GM18951 (cell line): Measurements from ENCODE around the gene PSTPIP2.

Source experiments
- POLR2A ChIP-seq: IDR thresholded peaks from 4 replicates; pipeline ENCODE4 v1.6.1; 2011; ENCODE audit warnings: mild to moderate bottlenecking; ENCODE audit not compliant: insufficient read length, insufficient read depth; ENCODE audit errors: extremely low read depth
- in situ Hi-C: fragments of 300-500 bp; cut with MboI; formaldehyde crosslinking; loops from one replicate; pipeline ENCODE4 v1.12.0; 2022; ENCODE audit warnings: low sequenced_read_pairs, mixed read lengths, inconsistent platforms; ENCODE audit not compliant: unreplicated experiment

The PSTPIP2 gene

GRCh38 chr18:46040747-46041104 is 31.3 kb downstream of the PSTPIP2 start:
- in situ Hi-C loops, result no loop called here
- no peak for TF ChIP-seq POLR2A

- in situ Hi-C loops, result no loop called here
- TF ChIP-seq POLR2A, result no peak
Measured at GRCh38 chr18:46040033-46040746, 31.9 kb downstream of the PSTPIP2 start.

DNA sequence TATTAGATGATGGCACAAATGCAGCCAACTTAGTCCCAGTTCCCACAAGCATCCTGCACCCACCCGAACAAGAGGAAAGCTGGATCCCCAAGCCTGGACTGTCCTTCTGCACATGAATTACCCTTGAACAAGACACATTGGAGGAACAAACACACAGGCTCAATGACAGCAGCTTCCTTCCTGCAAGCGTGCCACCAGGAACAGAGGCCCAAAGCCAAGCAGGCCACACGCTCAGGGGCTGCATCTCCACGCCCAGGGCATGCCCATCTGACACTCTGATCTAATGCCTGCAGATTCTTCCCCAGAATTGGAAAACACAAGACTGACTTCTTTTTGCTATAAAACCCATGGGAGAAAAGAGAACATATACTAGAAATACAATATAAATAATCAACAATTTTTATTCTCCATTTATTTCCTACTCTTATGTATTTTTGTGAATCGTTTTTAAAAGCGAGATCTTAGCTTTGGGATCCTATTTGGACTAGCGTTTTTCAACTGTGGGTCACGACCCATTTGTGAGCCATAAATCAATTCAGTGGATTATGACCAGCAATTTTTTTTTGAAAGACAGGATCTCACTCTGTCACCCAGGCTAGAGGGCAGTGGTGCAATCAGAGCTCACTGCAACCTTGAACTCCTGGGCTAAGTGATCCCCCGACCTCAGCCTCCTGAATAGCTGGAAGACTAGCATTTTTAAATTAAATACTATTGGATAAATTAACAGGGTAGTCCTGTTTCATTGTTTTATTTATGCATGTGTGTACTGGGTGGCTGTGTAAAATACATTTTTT is 34.4 kb downstream of the PSTPIP2 start:
- in situ Hi-C loops, result no loop called here
- no peak for TF ChIP-seq POLR2A

- TF ChIP-seq POLR2A, result no peak
- in situ Hi-C loops, result no loop called here
Measured at GRCh38 chr18:46035696-46036680, 36.1 kb downstream of the PSTPIP2 start.

DNA sequence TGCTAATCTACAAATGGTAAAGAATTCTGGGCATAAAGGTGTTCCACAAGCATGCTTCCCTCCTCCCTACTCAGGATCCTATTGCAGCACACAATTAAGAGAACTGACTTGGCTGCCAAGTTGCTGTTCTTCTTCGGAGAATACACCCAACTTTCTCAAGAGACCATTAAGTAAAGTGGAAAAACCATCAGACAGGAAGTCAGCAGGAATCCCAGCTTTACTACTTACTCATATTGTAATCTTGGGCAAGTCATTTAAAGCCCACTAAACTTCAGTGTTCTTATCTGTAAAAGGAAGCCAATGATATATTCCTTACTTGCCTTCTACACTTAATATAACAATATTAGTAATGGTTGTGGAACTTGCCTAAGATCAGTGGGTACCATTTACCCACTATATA is 37.8 kb downstream of the PSTPIP2 start:
- no peak for TF ChIP-seq POLR2A
- in situ Hi-C loops, result no loop called here

- in situ Hi-C loops, result no loop called here
- TF ChIP-seq POLR2A, result no peak
Measured at GRCh38 chr18:46031741-46032140, 40.3 kb downstream of the PSTPIP2 start.

DNA sequence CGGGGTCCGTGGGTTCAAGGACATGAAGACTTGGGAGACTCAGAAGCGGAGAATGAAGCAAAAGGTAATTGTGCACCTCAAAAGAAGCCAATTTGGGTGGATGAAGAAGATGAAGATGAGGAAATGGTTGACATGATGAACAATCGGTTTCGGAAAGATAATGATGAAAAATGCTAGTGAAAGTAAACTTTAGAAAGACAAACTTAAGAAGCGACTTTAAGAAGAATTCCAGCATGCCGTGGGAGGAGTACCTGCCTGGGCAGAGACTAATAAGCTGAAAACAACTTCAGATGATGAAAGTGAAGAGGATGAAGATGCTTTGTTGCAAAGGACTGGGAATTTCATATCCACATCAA is 43.5 kb downstream of the PSTPIP2 start:
- in situ Hi-C loops, result no loop called here
- no peak for TF ChIP-seq POLR2A

- in situ Hi-C loops, result no loop called here
- TF ChIP-seq POLR2A, result no peak
Measured at GRCh38 chr18:46019936-46020335, 52.1 kb downstream of the PSTPIP2 start.

- TF ChIP-seq POLR2A, result no peak
- in situ Hi-C loops, result no loop called here
Measured at GRCh38 chr18:46013484-46014189, 58.4 kb downstream of the PSTPIP2 start.

DNA sequence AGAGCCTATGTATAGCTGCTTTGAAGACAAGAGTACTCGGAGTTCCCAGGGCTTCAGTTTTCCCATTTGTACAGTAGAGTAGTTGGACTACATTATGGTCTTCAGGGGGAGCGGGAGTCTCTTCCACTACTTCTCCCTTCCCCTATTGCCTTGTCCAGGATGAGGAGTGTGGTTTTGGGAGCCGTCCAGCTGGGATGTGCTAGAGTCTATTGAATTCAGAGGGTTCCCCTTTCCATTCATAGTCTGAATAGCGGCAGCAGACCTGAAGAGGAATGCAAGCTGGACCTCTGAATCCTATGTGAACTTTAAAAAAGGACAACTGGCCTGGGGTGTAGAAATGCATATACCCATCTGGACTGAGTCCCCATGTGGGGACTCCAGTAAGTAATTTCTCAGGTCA is 61.4 kb downstream of the PSTPIP2 start:
- no peak for TF ChIP-seq POLR2A
- in situ Hi-C loops, result no loop called here

- in situ Hi-C loops, result no loop called here
- no peak for TF ChIP-seq POLR2A
Measured at GRCh38 chr18:46010050-46010449, 62.0 kb downstream of the PSTPIP2 start.

DNA sequence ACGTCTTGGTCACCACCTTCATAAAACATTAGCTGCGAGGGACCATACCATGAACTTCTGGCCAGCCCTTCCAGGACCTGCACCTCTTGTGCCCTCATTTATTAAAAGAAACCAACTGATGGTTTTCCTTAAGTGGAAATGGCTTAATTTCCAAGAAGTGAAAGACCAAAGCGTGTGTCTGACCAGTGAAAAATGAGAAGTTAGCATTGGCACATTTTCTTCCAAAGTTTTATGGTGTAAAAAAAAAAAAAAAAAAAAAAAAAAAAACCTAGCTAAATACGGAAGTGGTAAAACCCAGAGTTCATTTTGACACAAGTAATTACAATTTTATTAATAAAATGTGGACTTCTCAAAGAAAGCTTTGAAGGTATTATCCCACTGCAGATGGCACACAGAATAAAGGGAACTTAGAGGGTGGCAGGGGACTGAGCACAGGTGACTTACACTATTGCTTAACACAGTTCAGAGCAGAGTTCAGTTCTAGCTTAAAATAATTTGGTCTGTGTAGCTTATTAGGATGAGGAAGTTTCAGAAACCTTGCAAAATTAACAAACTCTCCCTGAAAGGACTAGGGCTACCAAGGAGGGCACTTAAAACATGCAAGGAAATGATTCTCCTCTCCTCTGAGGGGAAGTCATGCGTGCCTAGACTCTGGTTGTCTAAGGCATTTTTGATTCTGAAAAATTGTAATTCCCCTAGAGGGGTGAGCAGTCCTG is 62.8 kb downstream of the PSTPIP2 start:
- in situ Hi-C loops, result no loop called here
- TF ChIP-seq POLR2A, result no peak
